ENCODE measurements around the gene RGS3. TPM values are rescaled to one million over a fixed set of nuclear protein-coding genes. Genes with fewer than 3 reads are reported as not detected.

Gene RGS3
- total RNA-seq, 1 experiment from 2014 or later: 52.7 TPM

- in situ Hi-C loops (cut with HindIII; ENCODE audit: low pct_unique_long_range_greater_than_20kb, low sequenced_read_pairs): no loop called here
- no peak for DNase-seq (ENCODE audit: low read depth)
These were observed 58.2 kb downstream of the RGS3 start for GRCh38 chr9:113521693-113522255.

DNA sequence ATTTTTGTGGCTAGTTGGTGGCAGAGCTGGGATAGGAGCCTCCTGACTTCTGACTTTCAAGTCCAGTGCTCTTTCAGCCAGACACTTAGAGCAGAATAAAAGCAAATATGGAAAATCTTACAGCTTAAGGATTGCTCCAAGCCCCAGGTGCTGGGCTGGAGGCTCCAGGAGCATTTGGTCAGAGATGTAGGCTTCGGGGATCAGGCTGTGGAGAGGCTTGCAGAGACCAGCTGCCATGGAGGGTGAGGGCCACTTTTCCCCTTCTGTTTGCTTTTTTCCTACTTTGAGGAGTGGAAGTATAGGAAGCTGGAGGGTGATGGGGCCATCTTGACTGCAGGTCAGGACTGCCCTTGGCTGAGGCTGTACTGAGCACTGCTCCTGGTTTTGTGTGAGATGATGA lies 58.9 kb downstream of the RGS3 start:
- no peak for DNase-seq (ENCODE audit: low read depth)
- in situ Hi-C loops (cut with HindIII; ENCODE audit: low pct_unique_long_range_greater_than_20kb, low sequenced_read_pairs): no loop called here

- in situ Hi-C loops (cut with HindIII; ENCODE audit: low pct_unique_long_range_greater_than_20kb, low sequenced_read_pairs): no loop called here
These were observed 59.3 kb downstream of the RGS3 start for GRCh38 chr9:113522858-113523257.

DNA sequence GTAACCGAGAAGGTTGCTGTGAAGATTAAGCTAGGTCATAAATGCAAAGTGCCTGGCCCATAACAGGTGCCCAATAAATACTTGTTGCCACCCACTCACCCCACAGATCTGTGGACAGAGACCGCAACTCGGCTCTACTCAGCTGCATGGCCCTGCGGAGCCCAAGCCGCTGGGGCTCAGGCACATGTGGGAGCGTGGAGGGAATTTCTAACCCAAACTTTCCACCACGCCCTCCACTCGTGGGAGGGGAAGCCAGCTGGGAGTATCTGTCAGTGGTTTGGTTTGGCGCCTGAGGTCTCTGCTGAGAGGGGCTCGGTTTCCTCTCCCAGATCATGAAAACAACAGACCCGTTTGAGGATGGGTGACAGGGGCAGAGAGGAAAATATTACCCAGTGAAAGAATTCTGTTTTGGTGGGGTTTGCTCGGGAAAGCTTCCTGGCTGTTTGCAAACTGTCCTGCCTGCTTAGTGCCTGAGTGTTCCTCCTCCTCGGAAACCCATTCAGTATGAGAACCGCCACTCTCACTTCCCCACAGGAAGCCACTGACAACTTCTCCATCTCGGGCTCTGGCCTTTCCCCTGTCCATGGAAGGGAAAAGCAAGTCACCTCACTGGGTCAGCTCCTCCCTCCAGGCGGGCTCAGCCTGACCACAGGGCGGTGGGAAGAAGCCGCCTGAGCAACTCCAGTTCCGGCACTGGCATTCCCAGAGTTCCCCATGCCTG lies 60.1 kb downstream of the RGS3 start:
- no peak for DNase-seq (ENCODE audit: low read depth)
- in situ Hi-C loops (cut with HindIII; ENCODE audit: low pct_unique_long_range_greater_than_20kb, low sequenced_read_pairs): no loop called here

More at GRCh38 chr9:113522858-113523257, 59.3 kb downstream of the RGS3 start:
- no peak for DNase-seq (ENCODE audit: low read depth)

DNA sequence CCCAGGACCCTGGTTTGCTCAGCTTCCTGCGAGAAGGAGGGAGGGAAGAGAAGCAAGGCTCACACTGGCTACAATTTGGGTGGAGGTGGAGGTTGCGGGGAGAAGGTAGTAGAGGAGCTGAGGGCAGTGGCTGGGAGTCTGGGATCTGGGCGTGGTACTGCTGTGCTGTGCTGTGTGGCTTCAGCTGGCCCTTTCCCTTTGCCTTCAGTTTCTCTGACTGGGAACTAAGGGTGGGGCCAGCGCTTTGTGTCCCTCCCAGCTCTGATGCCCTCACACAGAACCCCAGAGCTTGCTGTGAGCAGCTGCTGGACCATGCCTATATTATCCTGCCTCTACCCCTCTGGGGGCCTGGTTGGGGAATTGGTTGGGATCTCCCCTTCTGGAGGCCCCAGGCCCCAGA lies 60.9 kb downstream of the RGS3 start:
- DNase-seq (ENCODE audit: low read depth): no peak
- in situ Hi-C loops (cut with HindIII; ENCODE audit: low pct_unique_long_range_greater_than_20kb, low sequenced_read_pairs): no loop called here

DNA sequence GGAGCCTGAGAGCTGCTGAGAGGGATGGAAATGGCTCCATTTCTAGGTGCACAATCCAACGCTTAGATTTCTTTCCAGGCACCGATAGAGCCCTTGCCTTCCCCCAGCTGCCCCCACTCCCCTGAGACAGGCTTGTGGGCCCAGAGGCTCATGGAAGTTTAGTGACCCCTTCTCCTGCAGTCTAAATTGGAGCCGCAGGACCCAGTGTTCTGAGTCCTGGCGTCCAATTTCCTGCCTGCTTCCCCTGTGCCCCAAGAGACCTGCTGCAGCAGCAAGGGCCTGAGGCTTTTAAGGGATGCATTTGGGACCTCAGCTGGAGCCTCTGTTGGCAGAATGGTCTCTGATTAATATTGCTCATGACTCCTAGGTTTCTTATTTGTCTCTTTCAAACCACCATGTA lies 61.7 kb downstream of the RGS3 start:
- DNase-seq (ENCODE audit: low read depth): no peak
- in situ Hi-C loops (cut with HindIII; ENCODE audit: low pct_unique_long_range_greater_than_20kb, low sequenced_read_pairs): no loop called here

GRCh38 chr9:113525831-113526230 lies 62.3 kb downstream of the RGS3 start:
- in situ Hi-C loops (cut with HindIII; ENCODE audit: low pct_unique_long_range_greater_than_20kb, low sequenced_read_pairs): no loop called here
- DNase-seq (ENCODE audit: low read depth): no peak

DNA sequence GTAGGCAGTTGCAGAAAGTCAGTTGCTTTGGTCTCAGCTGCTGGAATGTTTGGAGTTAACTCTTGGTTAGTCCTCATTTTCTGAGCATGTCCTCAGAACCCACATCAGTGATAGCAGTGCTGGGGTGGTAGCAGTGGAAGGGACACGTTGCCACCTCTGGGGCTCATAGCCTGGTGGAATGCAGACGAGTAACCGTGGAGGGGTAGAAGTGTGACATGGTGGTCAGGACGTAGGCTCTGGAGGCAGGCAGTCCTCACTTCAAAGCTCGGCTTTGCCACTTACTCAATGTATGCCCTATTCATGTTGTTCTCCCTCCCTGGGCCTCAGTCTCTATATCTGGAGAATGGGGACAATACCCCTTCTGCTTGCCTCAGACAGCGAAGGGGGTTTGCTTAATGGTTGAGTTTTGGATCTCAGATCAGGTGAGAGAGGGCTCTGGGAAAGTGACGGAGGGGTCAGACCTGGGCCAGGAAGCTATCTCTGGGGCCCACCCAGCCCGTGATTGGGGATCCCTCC lies 62.8 kb downstream of the RGS3 start:
- in situ Hi-C loops (cut with HindIII; ENCODE audit: low pct_unique_long_range_greater_than_20kb, low sequenced_read_pairs): no loop called here
- no peak for DNase-seq (ENCODE audit: low read depth)

DNA sequence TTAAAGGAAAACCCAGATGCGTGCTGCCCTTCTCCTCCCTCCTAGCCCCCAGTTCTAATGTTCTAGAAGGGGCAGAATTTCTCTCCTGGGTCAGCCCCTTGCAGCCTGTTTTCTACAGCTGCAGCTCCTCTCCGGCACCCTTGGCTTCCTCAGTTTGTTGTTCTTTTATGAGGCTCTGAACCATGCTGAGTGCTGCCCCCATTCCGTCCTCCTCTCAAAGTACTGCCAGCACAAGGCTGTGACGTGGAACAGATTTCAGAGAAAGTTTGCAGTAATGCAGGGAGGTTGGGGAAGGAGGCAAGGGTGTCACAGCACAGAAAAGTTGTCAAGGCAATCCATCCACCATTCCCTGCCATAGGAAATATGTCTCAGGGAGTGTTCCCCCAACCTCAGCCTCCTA lies 63.3 kb downstream of the RGS3 start:
- DNase-seq (ENCODE audit: low read depth): no peak
- in situ Hi-C loops (cut with HindIII; ENCODE audit: low pct_unique_long_range_greater_than_20kb, low sequenced_read_pairs): no loop called here

- DNase-seq (ENCODE audit: low read depth): no peak
- in situ Hi-C loops (cut with HindIII; ENCODE audit: low pct_unique_long_range_greater_than_20kb, low sequenced_read_pairs): no loop called here
These were observed 64.6 kb downstream of the RGS3 start for GRCh38 chr9:113528088-113528487.

DNA sequence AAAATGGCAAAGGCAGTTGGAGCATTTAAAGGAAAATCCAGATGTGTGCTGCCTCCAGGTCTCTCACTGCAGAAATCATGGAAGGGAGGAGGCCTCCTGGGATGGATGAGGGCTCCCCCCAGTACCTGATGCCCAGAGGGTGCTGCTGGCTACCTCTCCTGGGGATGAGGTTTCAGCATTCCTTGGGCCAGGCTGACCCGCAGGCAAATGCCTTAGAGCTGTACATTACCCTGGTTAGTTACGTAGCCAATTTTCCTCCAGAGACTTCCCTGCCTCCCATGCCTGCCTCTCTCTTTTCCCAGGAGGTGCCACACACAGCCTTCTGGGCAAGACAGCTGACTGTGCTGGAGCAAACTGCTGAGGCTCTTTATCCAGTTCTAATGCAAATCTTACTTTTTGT lies 65.3 kb downstream of the RGS3 start:
- in situ Hi-C loops (cut with HindIII; ENCODE audit: low pct_unique_long_range_greater_than_20kb, low sequenced_read_pairs): no loop called here
- no peak for DNase-seq (ENCODE audit: low read depth)

DNA sequence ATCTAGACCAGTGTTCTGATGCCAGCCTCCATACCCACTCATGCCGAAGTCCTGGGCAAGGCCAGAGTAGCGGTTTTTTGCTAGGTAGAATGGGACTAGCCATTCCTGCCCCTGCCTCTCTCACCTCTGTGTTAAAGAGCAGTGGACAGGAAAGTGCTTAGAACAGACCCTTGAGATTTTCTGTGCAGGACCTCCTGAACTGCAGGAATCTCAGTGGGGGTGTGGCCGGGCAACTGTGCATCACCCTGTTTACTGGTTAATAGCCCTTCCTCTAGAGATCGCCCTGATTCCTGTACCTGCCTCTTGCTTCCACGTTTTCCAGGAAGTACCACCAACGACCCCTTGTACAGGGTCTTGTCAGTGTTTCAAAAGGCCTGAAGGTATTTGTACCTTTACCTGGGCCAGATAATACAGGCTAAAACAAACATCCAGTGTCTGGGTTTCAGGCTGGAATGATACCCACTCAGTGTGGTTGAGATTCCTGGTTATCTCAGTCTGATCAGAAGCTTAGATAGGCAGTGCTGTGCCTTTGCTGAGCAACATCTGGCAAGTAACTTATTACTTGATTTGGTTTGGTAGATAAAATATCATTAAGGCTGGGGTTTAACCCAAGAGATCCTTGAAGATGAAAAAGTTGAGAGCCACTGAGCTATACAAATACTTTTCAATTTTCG lies 65.9 kb downstream of the RGS3 start:
- in situ Hi-C loops (cut with HindIII; ENCODE audit: low pct_unique_long_range_greater_than_20kb, low sequenced_read_pairs): no loop called here
- DNase-seq (ENCODE audit: low read depth): no peak

DNA sequence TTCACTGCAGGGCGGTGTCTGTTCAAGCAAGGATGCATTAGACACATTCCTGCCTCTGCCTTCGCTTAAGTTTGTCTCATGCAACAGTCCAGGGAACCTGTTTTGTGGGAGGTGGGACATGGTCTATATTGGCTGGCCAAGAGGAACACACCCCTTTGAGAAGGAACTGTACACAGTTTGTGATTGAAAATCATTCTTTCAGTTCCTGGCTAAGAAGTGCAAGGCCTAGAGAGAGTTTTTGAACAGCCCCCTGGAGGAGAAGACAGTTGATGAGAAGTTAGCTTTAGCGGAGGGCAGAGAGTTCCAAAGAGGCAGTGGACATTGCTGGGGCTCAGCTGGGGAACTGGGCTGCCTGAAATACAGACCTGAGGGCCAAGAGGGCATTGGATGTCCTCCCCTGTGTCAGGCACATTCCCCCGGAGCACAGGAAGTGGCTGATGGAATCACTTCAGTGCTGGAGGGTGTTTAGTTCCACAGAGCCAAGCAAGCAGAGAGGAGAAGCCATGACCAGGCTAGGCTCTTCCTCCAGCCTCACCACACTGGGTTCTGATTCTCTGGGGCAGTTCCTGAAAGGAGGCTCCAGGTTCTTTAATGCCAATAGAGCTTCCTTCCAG lies 66.6 kb downstream of the RGS3 start:
- in situ Hi-C loops (cut with HindIII; ENCODE audit: low pct_unique_long_range_greater_than_20kb, low sequenced_read_pairs): no loop called here
- no peak for DNase-seq (ENCODE audit: low read depth)

DNA sequence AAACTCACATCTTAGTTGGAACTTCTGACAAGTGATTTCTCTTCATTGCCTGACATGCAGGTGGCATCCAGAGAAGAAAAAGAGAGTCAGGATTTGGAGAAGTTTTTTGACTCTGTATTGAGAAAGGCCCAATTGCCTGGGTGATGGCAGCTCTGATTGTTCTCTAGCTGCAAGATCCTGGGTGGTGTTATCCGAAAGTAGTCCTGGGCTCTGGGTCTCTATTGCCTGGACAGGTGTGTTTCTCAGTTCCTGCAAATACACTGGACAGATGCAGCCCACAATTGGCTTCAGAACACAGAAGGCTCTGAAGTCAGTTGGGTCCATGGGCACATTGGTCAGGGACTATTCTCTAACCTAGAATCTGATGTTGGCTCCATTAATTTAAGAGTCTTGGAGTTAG lies 67.4 kb downstream of the RGS3 start:
- in situ Hi-C loops (cut with HindIII; ENCODE audit: low pct_unique_long_range_greater_than_20kb, low sequenced_read_pairs): no loop called here
- no peak for DNase-seq (ENCODE audit: low read depth)

DNA sequence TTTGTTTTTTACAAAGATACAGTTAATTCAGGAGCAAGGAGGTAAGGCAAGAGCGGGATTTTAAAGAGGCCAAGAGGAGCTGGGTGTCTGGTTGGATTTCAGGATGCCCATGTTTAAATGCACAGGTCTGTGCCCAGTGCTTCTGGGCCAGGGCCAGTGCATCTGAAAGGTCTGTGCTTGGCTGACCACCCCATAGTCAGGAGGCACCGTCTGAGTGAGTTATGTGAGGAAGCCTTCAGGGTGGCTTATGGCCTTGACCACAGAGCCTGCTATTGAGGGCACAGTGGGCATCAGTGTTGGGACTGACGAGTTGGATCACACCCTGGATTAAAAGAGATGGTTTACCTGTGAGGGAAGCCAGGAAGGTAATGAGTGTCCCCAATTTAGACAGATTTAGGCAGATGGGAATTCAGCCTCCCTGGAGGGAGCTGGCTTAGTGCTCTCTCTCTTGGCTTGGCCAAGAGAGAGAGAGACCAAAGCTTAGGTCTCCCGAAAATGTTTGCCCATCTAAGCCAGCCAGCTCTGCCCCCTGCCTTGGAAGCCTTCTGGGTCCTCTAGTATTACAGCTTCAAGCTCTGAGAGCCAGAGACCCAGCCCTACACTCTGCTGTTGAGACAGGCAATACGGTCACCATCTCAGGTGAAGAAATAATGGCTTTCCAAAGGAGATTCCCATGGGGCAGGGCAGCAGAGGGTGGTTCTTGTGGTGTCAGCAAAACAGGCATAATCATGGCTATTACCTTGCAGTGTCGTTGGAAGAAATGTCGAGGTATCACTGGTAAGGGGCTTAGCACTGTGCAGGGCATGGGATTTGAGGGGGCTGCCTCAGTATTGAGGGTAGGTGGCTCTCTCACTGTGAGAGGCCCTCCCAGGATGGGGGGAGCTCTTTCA lies 68.6 kb downstream of the RGS3 start:
- in situ Hi-C loops (cut with HindIII; ENCODE audit: low pct_unique_long_range_greater_than_20kb, low sequenced_read_pairs): no loop called here
- DNase-seq (ENCODE audit: low read depth): no peak

DNA sequence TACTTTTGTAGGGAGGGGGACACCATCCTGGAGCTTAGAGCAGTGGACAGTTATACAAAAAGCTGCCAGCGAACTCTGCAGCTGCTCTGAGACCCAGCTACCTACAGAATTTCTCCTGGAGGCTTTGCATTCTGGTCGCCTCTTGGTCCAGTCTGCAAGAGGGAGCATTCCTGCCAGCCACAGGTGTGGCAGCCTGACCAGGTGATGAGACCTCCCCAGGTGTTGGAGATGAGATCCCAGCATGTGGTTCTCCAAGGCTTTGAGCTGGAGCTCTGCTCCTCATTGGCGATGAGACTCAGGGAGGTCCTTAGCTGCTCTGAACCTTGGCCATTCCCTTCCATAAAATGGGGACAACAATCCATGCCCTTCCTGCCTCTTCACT lies 69.3 kb downstream of the RGS3 start:
- DNase-seq (ENCODE audit: low read depth): no peak
- in situ Hi-C loops (cut with HindIII; ENCODE audit: low pct_unique_long_range_greater_than_20kb, low sequenced_read_pairs): no loop called here

- no peak for DNase-seq (ENCODE audit: low read depth)
- in situ Hi-C loops (cut with HindIII; ENCODE audit: low pct_unique_long_range_greater_than_20kb, low sequenced_read_pairs): no loop called here
These were observed 70.1 kb downstream of the RGS3 start for GRCh38 chr9:113533335-113534225.
